SU-DHL-6 (cell line): ENCODE data around the gene MTMR11.
"Not testable (repeated sequence)": the region's sequence is repeated elsewhere in the genome, so short reads cannot be mapped to it uniquely, and the experiment has no call there.

Source experiments
- H2AFZ ChIP-seq: fragments of 200-600 bp; sonication (generic); 2 replicates; pipeline ENCODE4 v1.6.1; 2014; ENCODE audit warnings: low read depth, mild to moderate bottlenecking, moderate library complexity, mixed read lengths, antibody characterized with exemption, low read length; ENCODE audit not compliant: severe bottlenecking
- H3F3A ChIP-seq: fragments of 200-600 bp; shearing (Covaris generic); 2 replicates; pipeline ENCODE4 v1.6.0; 2016; ENCODE audit warnings: antibody characterized with exemption, mild to moderate bottlenecking; ENCODE audit not compliant: insufficient read depth
- H3K27ac ChIP-seq: fragments of 200-600 bp; sonication (generic); 2 replicates; pipeline ENCODE4 v1.5.1; 2016; ENCODE audit warnings: low read depth, mild to moderate bottlenecking, low read length, moderate library complexity, mixed read lengths
- H3K27me3 ChIP-seq: fragments of 200-600 bp; sonication (generic), shearing (Covaris generic); 2 replicates; pipeline ENCODE4 v1.6.0; 2014; ENCODE audit warnings: mild to moderate bottlenecking, low read length
- H3K36me3 ChIP-seq: fragments of 200-600 bp; sonication (generic); 2 replicates; pipeline ENCODE4 v1.6.1; 2014; ENCODE audit warnings: mild to moderate bottlenecking, low read length, mixed read lengths
- H3K4me2 ChIP-seq: fragments of 300-600, 200-600 bp; shearing (Covaris generic), sonication (generic); 2 replicates; pipeline ENCODE4 v1.6.0; 2014; ENCODE audit warnings: low read length, low read depth, mild to moderate bottlenecking; ENCODE audit not compliant: poor library complexity, severe bottlenecking
- H3K4me3 ChIP-seq: fragments of 200-600 bp; sonication (generic); 2 replicates; pipeline ENCODE4 v1.5.1; 2014; ENCODE audit warnings: antibody characterized with exemption, low read length, mild to moderate bottlenecking, mixed read lengths; ENCODE audit not compliant: insufficient read depth, poor library complexity, severe bottlenecking
- H3K79me2 ChIP-seq: fragments of 200-600 bp; sonication (generic); 2 replicates; pipeline ENCODE4 v1.6.1; 2014; ENCODE audit warnings: mild to moderate bottlenecking, low read length, moderate library complexity; ENCODE audit not compliant: insufficient read depth
- H3K9ac ChIP-seq: fragments of 200-600 bp; sonication (generic); 2 replicates; pipeline ENCODE4 v1.7.0; 2014; ENCODE audit warnings: mild to moderate bottlenecking, low read length
- H3K9me2 ChIP-seq: fragments of 200-600 bp; sonication (generic); replicated peaks from 2 replicates; pipeline ENCODE4 v1.6.1; 2014; ENCODE audit warnings: low read length; ENCODE audit not compliant: insufficient read depth
- H3K9me3 ChIP-seq: fragments of 200-600 bp; sonication (generic); 2 replicates; pipeline ENCODE4 v1.6.1; 2014; ENCODE audit warnings: low read length, mixed read lengths; ENCODE audit not compliant: insufficient read depth
- H4K20me1 ChIP-seq: fragments of 200-600 bp; sonication (generic); 2 replicates; pipeline ENCODE4 v1.6.1; 2014; ENCODE audit warnings: low read depth, mild to moderate bottlenecking, antibody characterized with exemption, low read length, moderate library complexity, mixed read lengths
- CTCF ChIP-seq: fragments of 200-600 bp; sonication (generic); IDR thresholded peaks from one replicate; pipeline ENCODE4 v1.5.1; 2017; ENCODE audit warnings: antibody characterized with exemption, mild to moderate bottlenecking, low read length, moderate library complexity; ENCODE audit not compliant: insufficient read depth, poor library complexity, severe bottlenecking
- EZH2phosphoT487 ChIP-seq: fragments of 200-600 bp; sonication (generic), shearing (Covaris generic); conservative IDR thresholded peaks from 2 replicates; pipeline ENCODE4 v1.6.1; 2018; ENCODE audit warnings: mild to moderate bottlenecking, antibody characterized with exemption, low read length, moderate library complexity, mixed read lengths

Gene MTMR11

GRCh38 chr1:149962736-149963135, 26.1 kb upstream of the MTMR11 start:
- TF ChIP-seq CTCF = no peak
- no peak overlapping the region for H3K4me3 ChIP-seq
- no peaks in the 10 kb centered on the region for H3F3A ChIP-seq
- no peak overlapping the region for H3K9ac ChIP-seq
- H3K79me2 ChIP-seq = no peaks in the 10 kb centered on the region
- H4K20me1 ChIP-seq = no peaks in the 10 kb centered on the region
- H2AFZ ChIP-seq = no peak overlapping the region
- no peak overlapping the region for H3K27ac ChIP-seq
- no peaks in the 10 kb centered on the region for H3K27me3 ChIP-seq
- no peak overlapping the region for H3K4me2 ChIP-seq
- H3K9me3 ChIP-seq = no peaks in the 10 kb centered on the region
- H3K9me2 ChIP-seq = no peaks in the 10 kb centered on the region
- H3K36me3 ChIP-seq = no peaks in the 10 kb centered on the region

GRCh38 chr1:149962039-149962647, 25.5 kb upstream of the MTMR11 start:
- Histone ChIP-seq H3F3A (no peaks in the 10 kb centered on the region), H4K20me1 (no peaks in the 10 kb centered on the region), H3K36me3 (no peaks in the 10 kb centered on the region), H3K79me2 (no peaks in the 10 kb centered on the region), H3K4me2 (no peak overlapping the region), H3K9me2 (no peaks in the 10 kb centered on the region), H3K9ac (no peak overlapping the region), H3K27me3 (no peaks in the 10 kb centered on the region), H2AFZ (no peak overlapping the region), H3K9me3 (no peaks in the 10 kb centered on the region), H3K4me3 (no peak overlapping the region), H3K27ac (no peak overlapping the region)
- TF ChIP-seq EZH2phosphoT487 (no peak), CTCF (peak; percentile 59)

GRCh38 chr1:149957548-149957947, 20.9 kb upstream of the MTMR11 start:
- H3K4me2 ChIP-seq, H3K9me2 ChIP-seq, H2AFZ ChIP-seq, H3K9me3 ChIP-seq, H3K4me3 ChIP-seq, H3K79me2 ChIP-seq, H3K27ac ChIP-seq, H3K36me3 ChIP-seq, H3K9ac ChIP-seq, H4K20me1 ChIP-seq, H3K27me3 ChIP-seq, H3F3A ChIP-seq: not testable (repeated sequence)

GRCh38 chr1:149949911-149950310, 13.2 kb upstream of the MTMR11 start:
- Histone ChIP-seq H3K9me3 (no peaks in the 10 kb centered on the region), H3K9ac (no peak overlapping the region), H2AFZ (no peak overlapping the region), H3K27me3 (no peaks in the 10 kb centered on the region), H3K27ac (no peak overlapping the region), H3K4me3 (no peak overlapping the region), H3K9me2 (no peaks in the 10 kb centered on the region), H3K4me2 (no peak overlapping the region), H3K79me2 (no peaks in the 10 kb centered on the region), H3F3A (no peaks in the 10 kb centered on the region), H3K36me3 (no peaks in the 10 kb centered on the region), H4K20me1 (no peaks in the 10 kb centered on the region)
- TF ChIP-seq EZH2phosphoT487 (no peak), CTCF (no peak)
